Stomach (tissue), 9 donors: ENCODE measurements around the gene NRXN2. TPM values are rescaled to one million over a fixed set of nuclear protein-coding genes. Genes with fewer than 3 reads are reported as not detected.

Source experiments
- DNase-seq, 2 donors: peaks; one replicate each; pipeline versions ENCODE4 v3.0.0 to v3.0.0-alpha.2; 2013 to 2019
- H3K27ac ChIP-seq, 5 donors: fragments of 200-600 bp in 4 of 5; sonication (generic) in 4 of 5; one replicate each; pipeline ENCODE4 v1.5.1; 2013 to 2019; ENCODE audit warnings: mild to moderate bottlenecking in 1 of 5, moderate library complexity in 1 of 5
- H3K27me3 ChIP-seq, 3 donors: fragments of 200-600 bp; sonication (generic); one replicate each; pipeline ENCODE4 v1.5.1; 2017 to 2019; ENCODE audit warnings: mixed run types in 1 of 3
- H3K36me3 ChIP-seq, 4 donors: fragments of 200-600 bp; sonication (generic); 1 replicate in 3 of 4; 2 replicates in 1 of 4; pipeline ENCODE4 v1.5.1; 2016 to 2019
- H3K4me1 ChIP-seq, 4 donors: fragments of 200-600 bp; sonication (generic); one replicate each; pipeline ENCODE4 v1.5.1; 2016 to 2019
- H3K4me3 ChIP-seq, 4 donors: fragments of 200-600 bp; sonication (generic) in 3 of 4; one replicate each; pipeline ENCODE4 v1.5.1; 2016 to 2019; ENCODE audit warnings: mild to moderate bottlenecking in 1 of 4
- H3K9me3 ChIP-seq, 4 donors: fragments of 200-600 bp; sonication (generic); one replicate each; pipeline ENCODE4 v1.5.1; 2016 to 2019
- EP300 ChIP-seq: sonication (generic); formaldehyde crosslinking; IDR thresholded peaks from one replicate; pipeline ENCODE4 v1.6.1; 2017; ENCODE audit warnings: antibody characterized with exemption
- POLR2A ChIP-seq, 4 donors: fragments of 450-650 bp; IDR thresholded peaks; one replicate each; pipeline ENCODE4 v1.6.1; 2016; ENCODE audit warnings: antibody characterized with exemption in 4 of 4, control low read depth in 2 of 4, mild to moderate bottlenecking in 1 of 4, moderate library complexity in 1 of 4
- POLR2AphosphoS5 ChIP-seq, 3 donors: sonication (generic); formaldehyde crosslinking; IDR thresholded peaks; one replicate each; pipeline ENCODE4 v1.6.1; 2016; ENCODE audit warnings: antibody characterized with exemption in 3 of 3
- whole genome bisulfite sequencing, 5 donors: extraction: QIAGEN DNeasy Blood & Tissue Kit in 3 of 5; methylation state at CpG; one replicate each; pipeline versions ENCODE4 v1.1.5 to v1.1.7; 2013 to 2018; 5-methylcytosine and 5-hydroxymethylcytosine counted together
- intact Hi-C: fragments of 100-400 bp; cut with DNase I; formaldehyde crosslinking; loops from one replicate; pipeline ENCODE4 v1.15.1; 2023; ENCODE audit warnings: low total_unique reads
- polyA plus RNA-seq, 3 donors: library from polyadenylated mRNA; stranded (reverse); fragments of 200-250 nt; gene quantifications; one replicate each; pipeline ENCODE4 v1.2.3, GENCODE V29; 2013
- total RNA-seq, 5 donors: library from RNA; depleted of rRNA; stranded (reverse); fragments of >200 nt; gene quantifications; one replicate each; pipeline versions ENCODE4 v1.1.0 to v1.2.3, GENCODE V29; 2014 to 2016
- TF ChIP-seq, protein P1 (sequence below), 7 experiments: fragments of 450-650 bp in 4 of 7; fragments of 200-600 bp in 3 of 7; sonication (generic) in 3 of 7; IDR thresholded peaks; one replicate each; pipeline ENCODE4 v1.5.1; 2016 to 2019; ENCODE audit warnings: antibody characterized with exemption in 7 of 7, control low read depth in 2 of 7, mild to moderate bottlenecking in 1 of 7
- donor health status: healthy with polysubstance abuse.
- donor health status: Bipolar disorder and iron deficiency.
- donor health status: healthy.

NRXN2 gene
- total and polyA plus RNA-seq, 8 donors: 0.14 to 16.9 (median 1.2) TPM; not detected in 4

DNA sequence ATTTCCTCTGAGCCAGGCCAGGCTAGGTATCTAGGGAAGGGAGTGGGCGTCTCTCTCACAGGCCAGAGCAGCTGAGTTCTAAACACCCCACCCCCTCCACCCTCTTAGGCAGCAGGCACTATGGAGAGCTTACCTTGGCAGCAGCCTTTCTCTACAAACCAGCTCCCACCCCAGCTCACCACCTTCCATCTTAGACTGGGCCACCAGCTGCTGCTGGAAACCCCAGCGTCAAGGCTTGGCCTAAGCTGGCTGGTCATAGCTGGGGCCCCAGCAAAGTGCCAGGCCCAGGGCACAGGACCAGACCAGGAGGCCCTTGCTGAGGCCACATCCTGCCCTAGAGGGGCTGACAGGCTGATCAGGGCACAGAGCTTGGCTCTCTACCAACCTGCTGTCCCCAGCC is 111.8 kb downstream of the NRXN2 start:
- intact Hi-C loops: no loop called here
- TF ChIP-seq EP300 (no peak), POLR2AphosphoS5 (IDR thresholded peaks at IDR 0.05) (no peak), POLR2A (IDR thresholded peaks at IDR 0.05) (no peak)
- TF ChIP-seq, protein P1, sequence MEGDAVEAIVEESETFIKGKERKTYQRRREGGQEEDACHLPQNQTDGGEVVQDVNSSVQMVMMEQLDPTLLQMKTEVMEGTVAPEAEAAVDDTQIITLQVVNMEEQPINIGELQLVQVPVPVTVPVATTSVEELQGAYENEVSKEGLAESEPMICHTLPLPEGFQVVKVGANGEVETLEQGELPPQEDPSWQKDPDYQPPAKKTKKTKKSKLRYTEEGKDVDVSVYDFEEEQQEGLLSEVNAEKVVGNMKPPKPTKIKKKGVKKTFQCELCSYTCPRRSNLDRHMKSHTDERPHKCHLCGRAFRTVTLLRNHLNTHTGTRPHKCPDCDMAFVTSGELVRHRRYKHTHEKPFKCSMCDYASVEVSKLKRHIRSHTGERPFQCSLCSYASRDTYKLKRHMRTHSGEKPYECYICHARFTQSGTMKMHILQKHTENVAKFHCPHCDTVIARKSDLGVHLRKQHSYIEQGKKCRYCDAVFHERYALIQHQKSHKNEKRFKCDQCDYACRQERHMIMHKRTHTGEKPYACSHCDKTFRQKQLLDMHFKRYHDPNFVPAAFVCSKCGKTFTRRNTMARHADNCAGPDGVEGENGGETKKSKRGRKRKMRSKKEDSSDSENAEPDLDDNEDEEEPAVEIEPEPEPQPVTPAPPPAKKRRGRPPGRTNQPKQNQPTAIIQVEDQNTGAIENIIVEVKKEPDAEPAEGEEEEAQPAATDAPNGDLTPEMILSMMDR (IDR thresholded peaks at IDR 0.05): no peak
- DNase-seq: no peak
- peaks cover 0 to 14% (median 0%) of the 10 kb centered on the region in 4 donors for H3K4me1 ChIP-seq
- H3K36me3 ChIP-seq: no peaks in the 10 kb centered on the region
- H3K27me3 ChIP-seq: peaks cover 0 to 24% (median 12%) of the 10 kb centered on the region in 3 donors
- WGBS, 5 donors: 72 to 100% (median 90%) methylated on average over 2 of the region's 2 CpGs
- H3K4me3 ChIP-seq: no peak overlapping the region
- H3K9me3 ChIP-seq: no peaks in the 10 kb centered on the region
- no peak overlapping the region for H3K27ac ChIP-seq

DNA sequence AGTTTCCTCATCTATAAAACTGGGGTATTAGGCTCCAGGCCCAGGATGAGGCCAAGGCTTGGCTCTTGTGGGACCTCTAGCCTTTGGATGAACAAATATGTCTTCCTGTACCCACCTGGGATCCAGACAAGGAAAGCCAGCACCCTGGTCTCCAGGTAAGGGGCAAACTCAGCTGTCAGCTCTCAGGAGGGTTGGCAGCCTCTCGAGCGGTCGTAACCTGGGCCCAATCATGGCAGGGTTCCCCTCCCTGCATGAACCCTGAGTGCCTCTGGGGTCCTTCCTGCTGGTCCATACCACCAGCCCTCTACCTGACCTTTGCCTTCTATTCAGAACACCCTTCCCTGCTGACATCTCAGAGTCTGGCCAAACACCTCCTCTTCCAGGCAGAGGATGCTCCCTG is 112.4 kb downstream of the NRXN2 start:
- no peak overlapping the region for H3K4me3 ChIP-seq
- DNase-seq: no peak
- intact Hi-C loops: no loop called here
- H3K27ac ChIP-seq: no peak overlapping the region
- TF ChIP-seq POLR2A (IDR thresholded peaks at IDR 0.05) (no peak), POLR2AphosphoS5 (IDR thresholded peaks at IDR 0.05) (no peak), EP300 (no peak)
- TF ChIP-seq, protein P1 (IDR thresholded peaks at IDR 0.05): no peak
- H3K4me1 ChIP-seq: peaks cover 0 to 14% (median 0%) of the 10 kb centered on the region in 4 donors
- H3K9me3 ChIP-seq: no peaks in the 10 kb centered on the region
- H3K36me3 ChIP-seq: no peaks in the 10 kb centered on the region
- H3K27me3 ChIP-seq: peaks cover 0 to 30% (median 14%) of the 10 kb centered on the region in 3 donors
- WGBS, 5 donors: 93 to 98% (median 96%) methylated on average over 3 of the region's 3 CpGs

DNA sequence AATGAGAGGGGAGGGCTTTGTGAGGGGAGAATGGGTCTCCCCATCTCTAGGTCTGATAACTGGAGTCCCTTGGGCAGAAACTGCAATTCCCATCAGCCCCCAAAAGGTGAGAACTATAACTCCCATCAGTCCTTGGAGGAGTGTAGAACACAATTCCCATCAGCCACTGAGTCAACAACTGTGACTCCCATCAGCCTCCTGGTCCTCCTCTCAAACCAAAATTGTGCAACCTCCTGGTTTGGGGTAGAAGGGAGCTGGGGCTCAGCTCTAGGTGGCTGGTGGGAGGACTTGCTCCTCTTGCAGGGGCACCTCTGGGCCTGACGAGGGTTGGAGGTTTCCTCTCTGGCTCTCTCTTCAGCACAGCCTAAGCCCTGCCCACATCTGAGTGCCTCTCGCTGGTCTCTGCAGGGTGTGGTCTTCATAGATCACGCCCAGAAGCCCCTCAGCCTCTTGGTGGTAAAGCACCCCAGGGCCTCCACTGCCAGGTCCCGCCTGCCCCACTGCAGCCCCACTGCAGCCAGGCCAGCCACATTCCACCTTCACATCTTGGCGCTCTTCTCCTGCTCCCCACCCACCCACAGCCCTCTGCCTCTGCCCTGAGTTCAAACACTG is 113.5 kb downstream of the NRXN2 start:
- DNase-seq: no peak
- Histone ChIP-seq H3K36me3 (no peaks in the 10 kb centered on the region), H3K4me1 (peaks cover 0 to 14% (median 0%) of the 10 kb centered on the region in 4 donors), H3K27me3 (peaks cover 0 to 41% (median 14%) of the 10 kb centered on the region in 3 donors), H3K4me3 (no peak overlapping the region), H3K27ac (no peak overlapping the region), H3K9me3 (no peaks in the 10 kb centered on the region)
- intact Hi-C loops: no loop called here
- TF ChIP-seq EP300 (no peak), POLR2AphosphoS5 (IDR thresholded peaks at IDR 0.05) (no peak), POLR2A (IDR thresholded peaks at IDR 0.05) (no peak)
- TF ChIP-seq, protein P1 (IDR thresholded peaks at IDR 0.05): no peak
- 62 to 82% (median 71%) methylated on average over 4 to 5 of the region's 5 CpGs for WGBS, 5 donors

DNA sequence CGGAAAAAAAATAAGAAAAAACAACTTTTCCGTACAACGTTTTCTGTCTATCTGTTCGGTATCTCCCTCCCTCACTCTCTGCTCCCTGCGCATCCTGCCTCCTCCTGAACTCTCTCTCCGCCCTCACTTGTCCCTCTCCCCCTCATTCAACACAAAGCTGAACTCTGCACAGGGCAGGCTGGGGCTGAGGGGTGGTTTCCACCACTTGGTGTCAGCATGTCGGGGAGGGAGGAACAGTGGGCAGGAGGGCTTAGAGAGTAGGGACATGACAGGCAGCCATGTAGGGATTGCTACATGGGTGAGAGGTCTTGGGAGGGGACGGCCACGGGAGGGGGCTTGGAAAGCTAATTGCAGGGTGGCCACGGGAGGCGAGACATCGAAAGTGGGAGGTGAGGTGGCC is 114.4 kb downstream of the NRXN2 start:
- Histone ChIP-seq H3K4me1 (peaks cover 0 to 14% (median 0%) of the 10 kb centered on the region in 4 donors), H3K9me3 (no peaks in the 10 kb centered on the region), H3K4me3 (no peak overlapping the region), H3K27ac (no peak overlapping the region), H3K36me3 (no peaks in the 10 kb centered on the region), H3K27me3 (peaks cover 0 to 42% (median 14%) of the 10 kb centered on the region in 3 donors)
- DNase-seq: peak in 1 of 2 donors; percentile 51
- TF ChIP-seq EP300 (no peak), POLR2AphosphoS5 (IDR thresholded peaks at IDR 0.05) (no peak), POLR2A (IDR thresholded peaks at IDR 0.05) (no peak)
- TF ChIP-seq, protein P1 (IDR thresholded peaks at IDR 0.05): no peak
- intact Hi-C loops: no loop called here
- WGBS, 5 donors: 62 to 75% (median 72%) methylated on average over 12 of the region's 12 CpGs
